Myocyte (in vitro differentiated cells): ENCODE results near the gene CPPED1. TPM values are rescaled to one million over a fixed set of nuclear protein-coding genes. Genes with fewer than 3 reads are reported as not detected.

Experiments used
- DNase-seq: peaks from one replicate; pipeline ENCODE4 v3.0.0-alpha.2; 2012; ENCODE audit warnings: low read depth
- total RNA-seq: library from RNA; depleted of rRNA; stranded (reverse); fragments of >200 nt; gene quantifications from 2 replicates; pipeline ENCODE4 v1.2.3, GENCODE V29; 2014

The CPPED1 gene
- total RNA-seq, 1 donor from 2014 or later: 12.4 TPM

GRCh38 chr16:12651765-12652512 is 151.7 kb downstream of the CPPED1 start:
- no peak for DNase-seq

- no peak for DNase-seq
Measured at GRCh38 chr16:12649356-12649755, 154.3 kb downstream of the CPPED1 start.

- DNase-seq: no peak
Measured at GRCh38 chr16:12646490-12647274, 157.0 kb downstream of the CPPED1 start.

GRCh38 chr16:12646098-12646489 is 157.6 kb downstream of the CPPED1 start:
- DNase-seq: no peak

- DNase-seq: no peak
Measured at GRCh38 chr16:12643034-12643455, 160.6 kb downstream of the CPPED1 start.

- peak; percentile 29 for DNase-seq
Measured at GRCh38 chr16:12639044-12639443, 164.6 kb downstream of the CPPED1 start.

- peak; percentile 44 for DNase-seq
Measured at GRCh38 chr16:12637002-12637401, 166.7 kb downstream of the CPPED1 start.

- DNase-seq: no peak
Measured at GRCh38 chr16:12629271-12629670, 174.4 kb downstream of the CPPED1 start.

GRCh38 chr16:12628536-12628935 is 175.2 kb downstream of the CPPED1 start:
- DNase-seq: no peak

GRCh38 chr16:12627394-12627793 is 176.3 kb downstream of the CPPED1 start:
- no peak for DNase-seq

- no peak for DNase-seq
Measured at GRCh38 chr16:12626411-12626810, 177.3 kb downstream of the CPPED1 start.

- DNase-seq: no peak
Measured at GRCh38 chr16:12625716-12626115, 178.0 kb downstream of the CPPED1 start.

- DNase-seq: no peak
Measured at GRCh38 chr16:12625068-12625467, 178.6 kb downstream of the CPPED1 start.

GRCh38 chr16:12620150-12620549 is 183.5 kb downstream of the CPPED1 start:
- DNase-seq: no peak

GRCh38 chr16:12618515-12618914 is 185.2 kb downstream of the CPPED1 start:
- DNase-seq: no peak

GRCh38 chr16:12617401-12617819 is 186.3 kb downstream of the CPPED1 start:
- no peak for DNase-seq

GRCh38 chr16:12614662-12615278 is 188.9 kb downstream of the CPPED1 start:
- DNase-seq: no peak

GRCh38 chr16:12613992-12614661 is 189.6 kb downstream of the CPPED1 start:
- DNase-seq: no peak

- peak; percentile 24 for DNase-seq
Measured at GRCh38 chr16:12613131-12613991, 190.3 kb downstream of the CPPED1 start.

GRCh38 chr16:12612598-12613101 is 191.0 kb downstream of the CPPED1 start:
- DNase-seq: no peak
